WI38 (cell line): ENCODE data around the gene PPOX.
A peak's percentile ranks its signal among the peaks of the same experiment; 100 is the strongest.

ENCODE experiments used
- H3K4me3 ChIP-seq: 2 replicates; pipeline ENCODE4 v1.5.1; 2011; ENCODE audit warnings: low read depth, mild to moderate bottlenecking, control low read depth, low read length
- TF ChIP-seq, protein P1 (sequence below): IDR thresholded peaks from 2 replicates; pipeline ENCODE4 v1.5.1; 2012; ENCODE audit warnings: low read depth, mild to moderate bottlenecking, control low read depth, low read length

Gene PPOX

DNA sequence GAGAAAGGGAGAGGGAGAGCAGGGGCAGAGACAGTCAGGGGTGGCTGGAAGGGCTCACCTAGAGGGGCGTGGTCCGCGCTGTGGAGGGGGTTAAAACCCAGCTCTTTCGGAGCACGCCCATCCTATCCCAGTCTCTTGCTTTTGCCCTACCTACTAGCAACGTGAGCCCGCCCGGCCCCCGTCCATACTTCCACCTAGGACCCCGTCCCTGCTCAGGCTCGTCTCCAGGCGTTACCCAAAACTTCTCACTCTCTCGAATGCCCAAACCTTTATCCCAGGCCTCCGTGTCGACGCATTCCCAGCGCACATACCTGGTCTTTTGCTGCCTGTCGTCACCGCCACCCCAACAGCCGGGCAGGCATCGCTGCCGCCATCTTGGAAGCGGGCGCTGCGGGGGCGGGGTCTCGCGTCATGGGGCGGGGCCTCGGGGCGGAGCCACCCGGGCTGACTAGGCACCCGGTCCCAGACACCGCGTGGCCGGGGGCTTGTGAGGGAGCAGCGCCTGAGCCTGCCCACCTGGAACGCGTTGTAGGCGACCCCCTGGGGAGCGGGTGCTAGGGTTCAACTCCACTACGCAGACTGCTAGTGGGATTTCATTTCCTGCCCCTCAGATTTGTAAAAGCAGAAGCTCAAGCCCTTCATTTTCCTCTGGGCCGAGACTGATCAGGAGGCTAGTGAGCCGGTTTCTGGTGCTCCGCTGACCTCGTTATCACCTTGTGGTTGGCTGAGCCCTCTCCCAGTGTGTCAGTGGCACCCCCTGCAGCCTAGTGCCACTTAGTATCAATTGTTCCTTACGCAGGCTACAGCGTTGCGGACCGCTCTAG is 11.1 kb downstream of the PPOX start, which contains the start of gene B4GALT3:
B4GALT3 (minus strand) TSS at position 396 of the 824 bp plus-strand sequence. CDS start 1,447 bp downstream, outside the sequence.
- H3K4me3 ChIP-seq, result peak within 1 kb of the TSS; percentile 88
- TF ChIP-seq, protein P1, sequence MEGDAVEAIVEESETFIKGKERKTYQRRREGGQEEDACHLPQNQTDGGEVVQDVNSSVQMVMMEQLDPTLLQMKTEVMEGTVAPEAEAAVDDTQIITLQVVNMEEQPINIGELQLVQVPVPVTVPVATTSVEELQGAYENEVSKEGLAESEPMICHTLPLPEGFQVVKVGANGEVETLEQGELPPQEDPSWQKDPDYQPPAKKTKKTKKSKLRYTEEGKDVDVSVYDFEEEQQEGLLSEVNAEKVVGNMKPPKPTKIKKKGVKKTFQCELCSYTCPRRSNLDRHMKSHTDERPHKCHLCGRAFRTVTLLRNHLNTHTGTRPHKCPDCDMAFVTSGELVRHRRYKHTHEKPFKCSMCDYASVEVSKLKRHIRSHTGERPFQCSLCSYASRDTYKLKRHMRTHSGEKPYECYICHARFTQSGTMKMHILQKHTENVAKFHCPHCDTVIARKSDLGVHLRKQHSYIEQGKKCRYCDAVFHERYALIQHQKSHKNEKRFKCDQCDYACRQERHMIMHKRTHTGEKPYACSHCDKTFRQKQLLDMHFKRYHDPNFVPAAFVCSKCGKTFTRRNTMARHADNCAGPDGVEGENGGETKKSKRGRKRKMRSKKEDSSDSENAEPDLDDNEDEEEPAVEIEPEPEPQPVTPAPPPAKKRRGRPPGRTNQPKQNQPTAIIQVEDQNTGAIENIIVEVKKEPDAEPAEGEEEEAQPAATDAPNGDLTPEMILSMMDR, result no peak

DNA sequence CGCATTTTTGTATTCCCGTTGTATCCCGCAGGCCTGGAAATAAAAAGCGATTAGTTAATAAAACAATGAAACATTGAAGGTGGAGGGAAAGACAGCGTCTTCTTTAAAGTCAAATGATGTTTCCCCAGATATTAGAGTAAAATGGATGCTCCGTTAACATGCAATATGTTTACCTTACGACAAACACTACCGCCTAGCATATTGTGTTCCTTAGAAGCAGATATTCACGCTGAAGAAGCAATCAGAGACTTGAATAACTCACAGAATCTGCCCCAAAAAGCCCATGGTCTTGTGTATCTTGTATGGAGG is 11.7 kb downstream of the PPOX start:
- H3K4me3 ChIP-seq, result no peak overlapping the region
- TF ChIP-seq, protein P1, result no peak

DNA sequence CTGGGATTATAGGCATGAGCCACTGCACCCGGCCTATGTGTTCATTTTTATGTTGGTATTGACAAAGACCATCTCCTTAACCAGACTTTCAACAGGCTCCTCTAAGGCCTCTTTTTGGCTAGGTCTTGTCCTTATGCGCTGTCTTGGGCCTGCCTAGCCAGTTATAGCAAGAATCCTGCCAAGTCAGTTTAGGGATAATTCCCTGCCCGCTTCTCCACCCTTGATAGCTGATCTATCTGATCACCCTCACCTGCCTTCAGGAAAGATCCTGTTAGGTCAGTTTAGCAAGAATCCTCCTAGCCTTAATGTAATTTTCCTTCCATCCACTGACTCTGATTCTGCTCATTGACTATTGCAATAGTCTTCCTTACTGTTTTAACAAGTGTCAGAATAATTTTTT is 13.5 kb downstream of the PPOX start:
- no peak overlapping the region for H3K4me3 ChIP-seq
- TF ChIP-seq, protein P1, result no peak

DNA sequence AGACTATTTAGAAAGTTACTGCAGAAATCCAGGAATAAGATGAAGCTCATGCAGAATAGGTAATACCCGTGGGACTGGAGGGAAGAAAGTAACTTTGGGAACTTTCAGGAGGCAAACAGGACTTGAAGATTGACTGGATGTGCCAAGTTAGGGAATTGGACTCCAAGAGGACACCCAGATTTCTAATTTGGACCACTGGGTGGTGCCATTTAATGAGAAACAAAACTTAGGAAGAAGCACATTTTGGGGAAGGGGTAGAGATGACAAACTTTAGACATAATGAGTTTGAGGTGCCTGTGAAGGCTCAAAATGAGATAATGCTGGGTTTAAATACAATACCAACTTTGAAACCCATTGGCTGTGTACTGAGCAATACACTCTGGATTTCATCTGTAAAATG is 14.4 kb downstream of the PPOX start:
- H3K4me3 ChIP-seq, result no peak overlapping the region
- TF ChIP-seq, protein P1, result no peak

DNA sequence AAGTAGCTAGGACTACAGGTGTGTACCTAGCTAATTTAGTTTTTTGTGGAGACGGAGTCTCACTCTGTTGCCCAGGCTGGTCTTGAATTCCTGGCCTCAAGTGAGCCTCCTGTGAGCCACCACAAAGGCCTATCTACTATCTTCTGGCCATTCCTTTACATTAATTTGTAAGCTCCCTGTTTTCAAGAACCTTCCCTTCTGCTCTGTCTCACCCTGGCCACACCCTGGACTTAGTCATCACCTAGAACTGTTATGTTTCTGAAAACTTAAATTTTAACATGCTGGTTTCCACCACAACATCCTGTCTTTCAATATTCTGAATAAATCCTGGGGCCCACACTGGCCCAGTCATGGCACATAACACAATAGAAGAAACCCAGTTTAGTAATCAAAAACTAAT is 16.0 kb downstream of the PPOX start:
- TF ChIP-seq, protein P1, result no peak
- no peak overlapping the region for H3K4me3 ChIP-seq

DNA sequence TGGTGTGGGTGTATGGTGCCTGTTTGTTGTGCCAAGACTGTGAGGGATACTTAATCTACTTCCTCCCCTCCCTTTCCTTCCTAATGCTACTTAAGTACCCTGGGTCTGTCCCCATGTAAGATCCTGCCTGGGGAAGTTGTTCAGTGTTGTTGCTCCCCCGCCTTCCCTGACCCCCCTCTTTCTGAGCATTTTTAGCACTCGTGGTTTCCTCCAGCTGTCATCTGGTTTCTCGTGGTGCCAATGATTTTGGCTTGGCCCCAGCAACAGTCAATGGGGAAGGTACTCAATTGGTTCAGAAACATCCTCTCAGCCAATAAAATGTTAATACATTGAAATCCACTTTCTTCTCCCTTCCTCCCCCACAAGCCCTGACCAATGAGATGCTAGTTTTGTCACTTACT is 19.1 kb downstream of the PPOX start:
- no peak overlapping the region for H3K4me3 ChIP-seq
- TF ChIP-seq, protein P1, result no peak

DNA sequence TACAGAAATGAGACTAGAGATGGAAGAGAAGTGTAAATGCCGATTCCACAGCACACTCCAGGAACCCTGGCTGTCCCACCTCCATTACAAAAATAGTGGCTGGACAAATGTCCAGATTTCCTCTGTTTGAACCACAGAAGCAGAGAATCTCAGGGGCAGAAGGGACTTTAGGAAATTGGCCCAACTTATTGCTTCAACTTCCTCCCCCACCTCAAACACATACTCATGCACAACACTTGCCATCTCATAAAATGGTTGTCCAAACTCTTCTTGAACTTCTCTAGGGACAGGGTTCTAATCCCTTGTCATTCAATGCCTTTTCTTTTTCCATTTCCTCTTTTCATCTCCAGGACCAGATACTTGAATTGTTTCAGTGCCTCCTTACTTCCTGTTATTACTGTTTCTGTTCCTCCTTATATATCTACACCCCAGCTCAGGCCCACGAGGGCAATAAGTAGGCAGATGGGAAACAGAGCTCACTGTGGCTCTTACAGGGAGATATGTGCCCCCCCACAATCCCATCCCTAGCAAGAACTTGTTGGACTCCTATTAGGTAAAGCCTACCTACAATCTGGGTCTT is 19.6 kb downstream of the PPOX start:
- no peak overlapping the region for H3K4me3 ChIP-seq
- TF ChIP-seq, protein P1, result no peak
